ENCODE measurements around the gene CEACAM19.

- TF ChIP-seq TARDBP (IDR thresholded peaks at IDR 0.05) (no peak), POLR2A (conservative IDR thresholded peaks at IDR 0.05) (no peak), ZZZ3 (IDR thresholded peaks at IDR 0.05) (no peak)
Measured at GRCh38 chr19:44626048-44626624, 45.1 kb upstream of the CEACAM19 start.
